Ascending aorta (tissue), 2 donors: ENCODE data around the gene GPSM1. TPM values are rescaled to one million over a fixed set of nuclear protein-coding genes. Genes with fewer than 3 reads are reported as not detected.

Experiments
- DNase-seq, 2 donors: peaks; one replicate each; pipeline ENCODE4 v3.0.0-alpha.2; 2019; ENCODE audit warnings: low spot score in 2 of 2
- H3K27ac ChIP-seq, 2 donors: fragments of 200-600 bp; sonication (generic); one replicate each; pipeline ENCODE4 v1.5.1; 2016 to 2017; ENCODE audit warnings: mild to moderate bottlenecking in 1 of 2
- H3K27me3 ChIP-seq: fragments of 200-600 bp; sonication (generic); one replicate; pipeline ENCODE4 v1.5.1; 2017
- H3K36me3 ChIP-seq, 2 donors: fragments of 200-600 bp; sonication (generic); one replicate each; pipeline ENCODE4 v1.5.1; 2016
- H3K4me1 ChIP-seq, 2 donors: fragments of 200-600 bp; sonication (generic); one replicate each; pipeline ENCODE4 v1.5.1; 2016 to 2017; ENCODE audit warnings: mild to moderate bottlenecking in 1 of 2
- H3K4me3 ChIP-seq, 2 donors: fragments of 200-600 bp; sonication (generic); one replicate each; pipeline ENCODE4 v1.5.1; 2016 to 2017; ENCODE audit warnings: mild to moderate bottlenecking in 1 of 2
- H3K9me3 ChIP-seq, 2 donors: fragments of 200-600 bp; sonication (generic); one replicate each; pipeline ENCODE4 v1.5.1; 2016
- intact Hi-C: fragments of 100-400 bp; cut with DNase I; formaldehyde crosslinking; loops from one replicate; pipeline ENCODE4 v1.15.1; 2023
- total RNA-seq: library from RNA; depleted of rRNA; stranded (reverse); fragments of >200 nt; gene quantifications from one replicate; pipeline ENCODE4 v1.1.0, GENCODE V29; 2016
- TF ChIP-seq, protein P1 (sequence below), 3 experiments: fragments of 200-600 bp in 2 of 3; fragments of 450-650 bp in 1 of 3; sonication (generic) in 2 of 3; IDR thresholded peaks; one replicate each; pipeline ENCODE4 v1.5.1; 2016 to 2019; ENCODE audit warnings: antibody characterized with exemption in 3 of 3, mild to moderate bottlenecking in 1 of 3, moderate library complexity in 1 of 3

The GPSM1 gene
- total RNA-seq, 1 donor from 2014 or later = 85.1 TPM

DNA sequence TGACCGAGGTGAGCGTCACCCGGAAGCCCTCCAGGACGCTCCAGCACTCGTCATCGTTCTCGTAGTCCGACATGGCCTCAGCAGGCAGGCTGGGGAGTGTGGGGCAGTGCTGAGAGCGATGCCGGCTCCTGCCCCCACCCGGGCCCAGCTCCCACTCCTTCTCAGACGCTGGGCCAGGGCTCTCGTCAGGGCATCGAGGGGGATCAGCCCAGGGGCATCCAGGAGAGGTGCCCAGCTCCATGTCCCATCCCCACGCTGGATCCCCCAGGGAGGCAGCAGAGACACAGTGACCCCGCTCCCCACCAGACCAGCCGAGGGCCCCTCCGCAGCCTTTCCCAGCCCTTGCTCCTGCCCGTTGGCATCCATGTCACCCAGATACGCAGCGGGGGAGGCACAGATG, 44.7 kb downstream of the GPSM1 start:
- H3K4me3 ChIP-seq = no peak overlapping the region
- DNase-seq = no peak
- no peak overlapping the region for H3K27ac ChIP-seq
- intact Hi-C loops = no loop called here
- H3K9me3 ChIP-seq = no peaks in the 10 kb centered on the region
- no peaks in the 10 kb centered on the region for H3K36me3 ChIP-seq
- H3K4me1 ChIP-seq = no peaks in the 10 kb centered on the region
- no peaks in the 10 kb centered on the region for H3K27me3 ChIP-seq
- TF ChIP-seq, protein P1, sequence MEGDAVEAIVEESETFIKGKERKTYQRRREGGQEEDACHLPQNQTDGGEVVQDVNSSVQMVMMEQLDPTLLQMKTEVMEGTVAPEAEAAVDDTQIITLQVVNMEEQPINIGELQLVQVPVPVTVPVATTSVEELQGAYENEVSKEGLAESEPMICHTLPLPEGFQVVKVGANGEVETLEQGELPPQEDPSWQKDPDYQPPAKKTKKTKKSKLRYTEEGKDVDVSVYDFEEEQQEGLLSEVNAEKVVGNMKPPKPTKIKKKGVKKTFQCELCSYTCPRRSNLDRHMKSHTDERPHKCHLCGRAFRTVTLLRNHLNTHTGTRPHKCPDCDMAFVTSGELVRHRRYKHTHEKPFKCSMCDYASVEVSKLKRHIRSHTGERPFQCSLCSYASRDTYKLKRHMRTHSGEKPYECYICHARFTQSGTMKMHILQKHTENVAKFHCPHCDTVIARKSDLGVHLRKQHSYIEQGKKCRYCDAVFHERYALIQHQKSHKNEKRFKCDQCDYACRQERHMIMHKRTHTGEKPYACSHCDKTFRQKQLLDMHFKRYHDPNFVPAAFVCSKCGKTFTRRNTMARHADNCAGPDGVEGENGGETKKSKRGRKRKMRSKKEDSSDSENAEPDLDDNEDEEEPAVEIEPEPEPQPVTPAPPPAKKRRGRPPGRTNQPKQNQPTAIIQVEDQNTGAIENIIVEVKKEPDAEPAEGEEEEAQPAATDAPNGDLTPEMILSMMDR (IDR thresholded peaks at IDR 0.05) = no peak

DNA sequence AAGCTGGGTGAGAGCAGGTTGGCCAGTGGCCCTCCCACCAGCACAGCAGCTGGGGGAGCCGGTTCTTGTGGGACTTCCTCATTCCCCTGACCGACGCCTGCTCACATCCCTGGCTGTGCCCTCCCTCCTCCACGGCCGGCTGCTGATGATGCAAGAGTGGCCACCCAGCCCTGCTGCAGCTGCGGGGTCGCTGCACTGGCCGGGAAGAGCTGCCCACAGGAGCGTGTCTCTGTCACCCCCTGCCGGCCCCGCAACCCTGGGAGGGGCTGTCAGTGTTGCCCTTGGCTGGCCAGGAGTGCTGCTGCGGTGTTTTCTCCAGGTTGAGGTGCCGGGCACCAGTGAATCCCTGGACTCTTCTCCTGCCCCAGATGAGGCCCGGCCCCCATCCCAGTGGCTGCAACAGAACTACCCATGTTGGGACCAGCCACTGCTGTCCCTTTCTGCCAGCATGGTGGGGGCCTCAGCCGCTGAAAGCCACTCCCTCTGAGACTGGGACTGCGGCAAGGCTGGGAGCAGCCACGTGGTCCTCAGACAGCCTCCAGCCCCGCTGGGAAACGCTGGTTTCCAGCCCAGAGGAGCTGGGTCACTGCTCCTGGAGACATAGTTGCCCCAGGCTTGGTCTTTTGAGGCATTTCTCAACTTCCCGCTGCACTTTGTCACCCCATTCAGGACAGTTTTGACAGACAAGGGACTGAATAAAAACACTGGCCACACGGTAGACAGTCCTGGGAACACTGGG, 45.4 kb downstream of the GPSM1 start:
- Histone ChIP-seq H3K27ac (peak overlapping the region in 1 of 2 donors; percentile 13), H3K4me1 (no peaks in the 10 kb centered on the region), H3K36me3 (no peaks in the 10 kb centered on the region), H3K9me3 (no peaks in the 10 kb centered on the region), H3K27me3 (no peaks in the 10 kb centered on the region), H3K4me3 (peak overlapping the region; percentile 25 to 41)
- intact Hi-C loops = no loop called here
- peak in 1 of 2 donors; percentile 80 for DNase-seq
- TF ChIP-seq, protein P1 (IDR thresholded peaks at IDR 0.05) = no peak

DNA sequence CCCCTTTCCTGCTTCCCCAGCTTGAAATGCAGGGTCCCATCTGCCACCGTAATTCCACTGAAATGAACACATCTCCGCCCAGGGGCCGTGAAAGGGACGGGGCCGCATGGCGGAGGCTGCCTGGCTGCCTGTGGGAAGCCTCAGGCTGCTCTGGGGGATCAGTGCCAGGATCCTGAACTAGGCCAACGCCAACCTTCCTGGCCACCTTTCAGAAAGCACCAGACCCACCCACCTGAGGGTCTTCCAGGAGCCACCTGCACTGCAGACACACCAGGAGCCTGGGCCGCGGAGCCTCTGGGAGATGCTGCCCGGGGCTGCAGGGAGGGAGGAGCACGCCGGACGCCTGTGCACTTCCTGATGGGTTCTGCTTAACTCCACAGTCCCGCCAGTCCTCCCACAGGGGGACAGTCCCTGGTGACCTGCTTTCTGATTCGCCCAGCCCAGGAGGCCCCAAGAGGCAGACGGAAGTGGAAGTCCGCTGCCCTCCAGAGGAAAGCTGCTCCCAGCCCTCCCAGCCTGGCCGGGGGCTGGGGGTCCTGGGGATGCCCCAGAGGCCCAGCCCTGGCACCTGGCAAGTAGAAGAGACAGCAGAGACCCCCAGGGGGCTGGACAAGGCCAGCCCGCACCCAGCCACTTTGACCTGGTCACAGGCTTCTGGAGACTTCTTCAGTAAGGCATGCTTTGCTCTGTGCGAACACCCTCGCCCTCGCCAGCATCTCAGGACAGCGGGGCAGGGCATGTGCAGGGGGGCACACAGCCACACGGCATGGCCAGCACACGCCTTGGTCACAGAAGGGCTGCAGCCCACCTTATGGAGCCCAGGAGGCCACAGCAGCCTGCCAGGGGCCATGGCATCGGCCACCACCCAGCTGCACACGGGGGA, 46.2 kb downstream of the GPSM1 start, which contains the start of gene CARD9:
TSS of gene CARD9 (minus strand) at position 370 of the 883 bp plus-strand sequence. CDS start 1,591 bp downstream, outside the sequence.
- TF ChIP-seq, protein P1 (IDR thresholded peaks at IDR 0.05) = no peak
- H3K27ac ChIP-seq = peak within 1 kb of the TSS in 1 of 2 donors; percentile 13
- H3K4me3 ChIP-seq = peak within 1 kb of the TSS; percentile 25 to 41

DNA sequence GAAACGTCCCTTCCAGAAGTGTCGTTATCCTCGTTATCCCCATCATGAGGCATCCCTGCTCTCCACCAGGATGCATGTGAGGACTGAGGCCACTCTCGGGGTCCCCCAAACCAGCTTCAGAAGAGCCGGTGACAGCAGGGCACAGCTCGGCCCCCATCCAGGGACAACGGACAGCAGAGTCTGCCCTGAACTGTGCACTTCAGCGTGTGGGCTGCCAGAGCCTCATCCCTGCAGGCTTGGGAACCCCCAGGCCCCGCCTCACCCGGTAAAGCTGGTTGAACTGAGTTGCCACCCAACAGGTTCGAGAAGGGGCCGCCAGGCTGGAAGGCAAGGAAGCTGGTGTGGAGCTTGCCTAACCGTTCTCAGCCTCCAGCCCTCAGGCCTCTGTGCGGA, 46.8 kb downstream of the GPSM1 start:
- H3K27me3 ChIP-seq = no peaks in the 10 kb centered on the region
- no peak overlapping the region for H3K27ac ChIP-seq
- H3K9me3 ChIP-seq = no peaks in the 10 kb centered on the region
- TF ChIP-seq, protein P1 (IDR thresholded peaks at IDR 0.05) = no peak
- H3K4me1 ChIP-seq = no peaks in the 10 kb centered on the region
- no peak for DNase-seq
- H3K36me3 ChIP-seq = peaks cover 0 to 13% of the 10 kb centered on the region in 2 donors
- intact Hi-C loops = no loop called here
- no peak overlapping the region for H3K4me3 ChIP-seq

More for the DNA sequence above, 46.2 kb downstream of the GPSM1 start, which contains the start of gene CARD9:
- H3K36me3 ChIP-seq = peaks cover 0 to 6% of the 10 kb centered on the region in 2 donors
- H3K9me3 ChIP-seq = no peaks in the 10 kb centered on the region
- intact Hi-C loops = no loop called here
- H3K4me1 ChIP-seq = no peaks in the 10 kb centered on the region
- no peaks in the 10 kb centered on the region for H3K27me3 ChIP-seq
- DNase-seq = no peak

DNA sequence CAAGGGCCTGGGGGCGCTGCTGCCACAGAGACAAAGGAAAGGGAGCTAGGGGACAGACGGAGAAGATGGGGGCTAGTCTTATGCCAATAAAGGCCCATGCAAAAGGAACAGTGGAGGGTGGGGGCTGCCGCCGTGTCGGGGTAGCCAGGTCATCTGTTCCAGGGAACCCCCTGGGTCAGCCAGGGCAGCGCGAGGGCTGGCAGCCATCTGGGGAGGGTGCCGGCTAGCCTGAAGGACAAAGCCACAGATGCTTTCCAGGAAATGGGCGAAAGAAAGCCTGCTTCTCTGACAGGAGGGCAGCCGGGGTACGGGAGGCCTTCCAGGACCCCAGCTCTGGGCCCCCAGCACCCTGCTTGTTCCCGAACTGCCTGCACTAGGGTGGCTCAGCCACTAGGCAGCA, 47.8 kb downstream of the GPSM1 start:
- H3K36me3 ChIP-seq = peaks cover 8 to 20% of the 10 kb centered on the region in 2 donors
- H3K4me1 ChIP-seq = no peaks in the 10 kb centered on the region
- H3K9me3 ChIP-seq = no peaks in the 10 kb centered on the region
- DNase-seq = no peak
- TF ChIP-seq, protein P1 (IDR thresholded peaks at IDR 0.05) = no peak
- intact Hi-C loops = no loop called here
- H3K4me3 ChIP-seq = no peak overlapping the region
- no peak overlapping the region for H3K27ac ChIP-seq
- no peaks in the 10 kb centered on the region for H3K27me3 ChIP-seq
